Measurements from ENCODE around the gene OR5K2. TPM values are rescaled to one million over a fixed set of nuclear protein-coding genes. Genes with fewer than 3 reads are reported as not detected.

The OR5K2 gene
- total RNA-seq = not detected in 2 replicates

GRCh38 chr3:98497381-98497780 is at the start of gene OR5K2:
TSS of gene OR5K2 (plus strand) at chr3:98497681. CDS start at chr3:98497681, 0 bp downstream.
- no peak for ATAC-seq (ENCODE audit: low read depth)
- TF ChIP-seq CTCF (IDR thresholded peaks at IDR 0.05) = no peak
- H3K27me3 Mint-ChIP-seq = peaks cover 3% of the 10 kb centered on the region
- no peak within 1 kb of the TSS for H3K27ac Mint-ChIP-seq
- no peaks in the 10 kb centered on the region for H3K9me3 Mint-ChIP-seq
- CTCF ChIA-PET = no interaction called here
- DNase-seq = no peak
- H3K4me1 Mint-ChIP-seq = no peaks in the 10 kb centered on the region
- no peak within 1 kb of the TSS for H3K4me3 Mint-ChIP-seq
- POLR2A ChIA-PET = no interaction called here
- no peaks in the 10 kb centered on the region for H3K36me3 Mint-ChIP-seq (ENCODE audit: low read depth)
- intact Hi-C loops (cut with micrococcal nuclease) = no loop called here

GRCh38 chr3:98449606-98450193 is 47.8 kb upstream of the OR5K2 start:
- H3K27me3 Mint-ChIP-seq = peaks cover 3% of the 10 kb centered on the region
- H3K9me3 Mint-ChIP-seq = peaks cover 2% of the 10 kb centered on the region
- no peaks in the 10 kb centered on the region for H3K36me3 Mint-ChIP-seq (ENCODE audit: low read depth)
- TF ChIP-seq CTCF (IDR thresholded peaks at IDR 0.05) = no peak
- intact Hi-C loops (cut with micrococcal nuclease) = no loop called here
- no peak overlapping the region for H3K4me3 Mint-ChIP-seq
- H3K4me1 Mint-ChIP-seq = no peaks in the 10 kb centered on the region
- CTCF ChIA-PET = no interaction called here
- DNase-seq = no peak
- no peak overlapping the region for H3K27ac Mint-ChIP-seq
- POLR2A ChIA-PET = no interaction called here
- ATAC-seq (ENCODE audit: low read depth) = no peak

GRCh38 chr3:98450372-98450771 is 47.1 kb upstream of the OR5K2 start:
- Mint-ChIP-seq H3K9me3 (peaks cover 2% of the 10 kb centered on the region), H3K36me3 (ENCODE audit: low read depth) (no peaks in the 10 kb centered on the region), H3K27me3 (peaks cover 3% of the 10 kb centered on the region), H3K4me1 (no peaks in the 10 kb centered on the region), H3K4me3 (no peak overlapping the region), H3K27ac (no peak overlapping the region)
- DNase-seq (no peak), ATAC-seq (ENCODE audit: low read depth) (no peak)
- CTCF ChIA-PET = no interaction called here
- intact Hi-C loops (cut with micrococcal nuclease) = no loop called here
- no peak for TF ChIP-seq CTCF (IDR thresholded peaks at IDR 0.05)
- POLR2A ChIA-PET = no interaction called here

- CTCF ChIA-PET = no interaction called here
- H3K4me3 Mint-ChIP-seq = no peak overlapping the region
- H3K4me1 Mint-ChIP-seq = no peaks in the 10 kb centered on the region
- intact Hi-C loops (cut with micrococcal nuclease) = no loop called here
- no peak for ATAC-seq (ENCODE audit: low read depth)
- H3K27ac Mint-ChIP-seq = no peak overlapping the region
- no peaks in the 10 kb centered on the region for H3K27me3 Mint-ChIP-seq
- POLR2A ChIA-PET = interaction anchor here (0.6 kb wide), 1 partner anchor 77 kb away, joined by 7 read pairs; no protein-coding TSS in a partner anchor
- DNase-seq = no peak
- no peaks in the 10 kb centered on the region for H3K36me3 Mint-ChIP-seq (ENCODE audit: low read depth)
- peaks cover 3% of the 10 kb centered on the region for H3K9me3 Mint-ChIP-seq
- TF ChIP-seq CTCF (IDR thresholded peaks at IDR 0.05) = no peak
Observed at GRCh38 chr3:98453827-98454226, 43.7 kb upstream of the OR5K2 start.

- Mint-ChIP-seq H3K27me3 (no peaks in the 10 kb centered on the region), H3K4me3 (no peak overlapping the region), H3K9me3 (peaks cover 7% of the 10 kb centered on the region), H3K36me3 (ENCODE audit: low read depth) (no peaks in the 10 kb centered on the region), H3K4me1 (no peaks in the 10 kb centered on the region), H3K27ac (no peak overlapping the region)
- no peak for DNase-seq
- ChIA-PET POLR2A (no interaction called here), CTCF (no interaction called here)
- ATAC-seq (ENCODE audit: low read depth) = no peak
- intact Hi-C loops (cut with micrococcal nuclease) = no loop called here
- no peak for TF ChIP-seq CTCF (IDR thresholded peaks at IDR 0.05)
Observed at GRCh38 chr3:98454929-98455328, 42.6 kb upstream of the OR5K2 start.
